ENCODE results near the gene FGG.

GRCh38 chr4:154626793-154627484 lies 14.5 kb upstream of the FGG start:
- TF ChIP-seq POLR2A (IDR thresholded peaks at IDR 0.05), result no peak
- TF ChIP-seq CTCF (IDR thresholded peaks at IDR 0.05), result peak; percentile 14 to 66 (median 49)
